ENCODE measurements around the gene MTHFD2L.

The MTHFD2L gene

DNA sequence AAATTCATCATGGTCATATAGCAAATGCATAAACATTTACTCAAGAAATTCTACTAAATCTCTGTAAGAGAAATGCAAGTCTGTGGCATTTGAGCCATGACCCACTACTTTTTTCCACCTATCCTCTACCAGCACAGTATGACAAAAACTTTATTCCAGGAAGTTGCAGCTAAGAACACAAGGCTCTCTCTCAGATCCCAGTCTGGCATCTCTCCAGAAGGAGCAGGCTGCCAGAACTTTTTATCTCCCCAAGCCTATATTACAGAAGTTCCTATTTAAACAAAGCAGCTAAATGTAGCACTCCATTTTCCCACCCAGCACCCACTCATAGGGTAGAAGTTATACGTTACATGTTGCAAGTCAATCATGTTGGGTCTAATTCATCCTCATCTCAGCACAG, 101.0 kb downstream of the MTHFD2L start:
- DNase-seq: no peak

DNA sequence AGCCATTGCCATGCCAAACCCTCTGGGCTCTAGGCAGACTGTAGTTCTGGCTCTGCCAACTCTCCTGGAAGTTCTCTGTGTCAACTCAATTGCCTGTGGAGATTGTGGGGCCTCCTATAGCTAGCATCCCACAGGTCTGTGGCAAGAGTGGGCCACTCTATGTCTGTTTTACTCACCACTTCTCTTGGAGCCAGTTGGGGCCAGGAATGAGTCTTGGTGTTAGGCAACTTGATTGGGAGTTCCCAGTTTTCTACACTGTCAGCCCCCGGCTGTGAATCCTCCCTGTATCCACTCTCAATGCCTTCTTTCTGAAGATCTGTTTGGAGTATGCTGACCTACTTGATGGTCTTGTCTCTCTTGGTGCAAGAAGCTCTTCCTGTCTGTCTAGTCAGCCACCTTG, 102.1 kb downstream of the MTHFD2L start:
- no peak for DNase-seq

GRCh38 chr4:74262522-74262921, 104.6 kb downstream of the MTHFD2L start:
- DNase-seq: no peak

DNA sequence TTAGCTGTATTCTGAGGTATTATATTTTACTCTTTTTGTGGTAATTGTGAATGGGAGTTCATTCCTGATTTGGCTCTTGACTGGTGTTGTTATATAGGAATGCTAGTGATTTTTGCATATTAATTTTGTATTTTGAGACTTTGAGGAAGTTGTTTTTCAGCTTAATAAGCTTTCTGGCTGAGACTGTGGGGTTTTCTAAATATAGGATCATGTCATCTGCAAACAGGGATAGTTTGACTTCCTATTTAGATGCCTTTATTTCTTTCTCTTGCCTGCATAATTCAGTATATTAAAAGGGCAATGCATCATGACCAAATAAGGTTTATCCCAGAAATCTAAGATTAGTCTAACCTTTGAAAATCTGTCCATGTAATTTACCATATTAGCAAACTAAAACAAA, 105.6 kb downstream of the MTHFD2L start:
- no peak for DNase-seq

GRCh38 chr4:74266081-74266480, 108.2 kb downstream of the MTHFD2L start:
- DNase-seq: no peak

- peak; percentile 11 for DNase-seq
Observed at GRCh38 chr4:74267998-74268606, 110.2 kb downstream of the MTHFD2L start.

DNA sequence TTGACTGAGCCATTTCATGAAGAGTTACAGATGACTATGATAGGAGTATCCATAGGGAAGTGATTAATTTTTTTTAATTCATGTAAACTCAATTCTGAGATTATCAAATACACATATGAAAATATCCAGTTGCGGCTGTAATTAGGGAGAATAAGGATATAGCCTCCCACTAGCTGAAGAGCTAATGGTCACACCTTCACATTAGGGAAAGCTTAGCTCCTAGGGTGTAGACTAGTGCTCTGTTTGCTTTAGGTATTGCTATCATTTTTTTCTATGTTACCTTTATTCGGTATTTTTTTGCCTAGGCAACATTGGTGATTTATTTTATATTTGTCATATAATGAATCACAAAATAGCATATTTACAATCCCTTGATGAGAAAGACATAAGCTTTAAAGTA, 110.7 kb downstream of the MTHFD2L start:
- DNase-seq: no peak

DNA sequence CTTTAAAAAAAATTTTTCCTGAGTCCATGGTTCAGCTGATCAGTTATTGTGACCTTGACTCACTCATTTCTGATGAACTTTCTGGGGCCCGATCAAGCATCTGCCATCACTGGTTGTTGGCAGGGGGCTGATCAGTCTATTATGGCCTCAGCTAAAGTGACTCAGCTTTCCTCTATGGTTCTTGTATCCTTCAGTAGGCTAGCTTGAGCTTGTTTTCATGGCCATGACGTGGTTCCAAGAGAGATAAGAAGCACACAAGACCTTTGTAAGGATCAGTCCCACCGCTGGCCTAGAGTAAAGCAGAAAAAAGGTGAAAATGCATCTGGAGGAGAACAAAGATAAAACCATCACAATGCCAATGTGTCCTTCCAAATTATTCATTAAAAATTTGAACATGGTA, 120.6 kb downstream of the MTHFD2L start:
- no peak for DNase-seq

GRCh38 chr4:74279716-74280115, 121.8 kb downstream of the MTHFD2L start:
- DNase-seq: no peak

GRCh38 chr4:74282926-74283325, 125.0 kb downstream of the MTHFD2L start:
- DNase-seq: no peak

DNA sequence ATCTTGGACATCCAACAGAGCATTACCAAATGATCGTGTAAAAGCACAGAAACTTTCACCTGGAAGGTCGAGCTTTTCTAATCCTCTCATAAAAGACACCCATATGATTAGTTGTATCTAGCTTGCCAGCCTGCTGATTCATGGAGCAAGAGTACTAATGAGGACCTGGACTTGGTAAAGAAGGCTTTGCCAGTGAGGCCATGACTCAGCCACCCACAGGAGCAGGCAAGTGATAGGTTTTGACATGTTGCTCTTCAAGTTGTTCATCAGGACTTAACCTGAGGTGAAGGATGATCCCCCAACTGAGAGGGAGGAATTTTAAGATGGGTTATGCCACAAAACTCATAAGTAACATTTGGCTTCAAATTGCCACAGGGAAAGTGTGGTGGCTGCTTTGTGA, 125.7 kb downstream of the MTHFD2L start:
- DNase-seq: no peak

GRCh38 chr4:74284053-74284452, 126.1 kb downstream of the MTHFD2L start:
- DNase-seq: no peak

- no peak for DNase-seq
Observed at GRCh38 chr4:74287164-74287563, 129.2 kb downstream of the MTHFD2L start.

GRCh38 chr4:74287791-74288190, 129.9 kb downstream of the MTHFD2L start:
- DNase-seq: no peak

- DNase-seq: no peak
Observed at GRCh38 chr4:74291471-74291870, 133.6 kb downstream of the MTHFD2L start.

DNA sequence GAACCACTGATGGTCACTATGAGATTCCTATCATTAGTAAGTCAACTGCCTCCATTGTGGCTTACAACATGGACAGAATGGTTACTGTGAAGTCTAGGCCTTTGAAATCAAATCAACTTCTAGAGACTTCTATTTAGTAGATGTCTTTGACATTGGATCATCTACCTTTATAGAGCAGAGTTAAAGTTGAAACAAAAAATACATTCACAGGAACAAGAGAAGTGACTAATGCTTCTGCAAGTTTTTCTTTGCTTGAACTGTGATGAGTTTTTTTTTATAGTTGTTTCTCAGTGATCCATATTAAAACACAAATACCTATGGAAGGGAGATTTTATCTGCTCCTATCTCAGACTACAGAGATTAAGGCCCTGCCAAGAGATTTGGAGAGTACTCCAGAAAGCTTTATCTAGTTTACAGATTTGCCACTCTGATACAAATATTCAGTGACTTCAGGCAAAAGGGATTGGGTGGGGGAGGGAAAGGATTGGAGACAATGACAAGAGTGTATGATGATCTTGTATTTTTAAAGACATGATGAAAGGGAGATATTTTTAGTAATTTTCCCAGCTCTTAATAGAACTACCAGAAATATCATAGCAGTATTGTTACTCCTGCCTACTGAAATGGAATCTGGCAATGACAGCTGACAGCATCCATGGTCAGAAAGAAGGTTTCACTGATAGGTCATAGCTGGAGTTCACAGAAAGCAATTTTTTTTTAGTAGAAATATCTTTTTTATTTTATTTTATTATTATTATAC, 134.4 kb downstream of the MTHFD2L start:
- DNase-seq: no peak

DNA sequence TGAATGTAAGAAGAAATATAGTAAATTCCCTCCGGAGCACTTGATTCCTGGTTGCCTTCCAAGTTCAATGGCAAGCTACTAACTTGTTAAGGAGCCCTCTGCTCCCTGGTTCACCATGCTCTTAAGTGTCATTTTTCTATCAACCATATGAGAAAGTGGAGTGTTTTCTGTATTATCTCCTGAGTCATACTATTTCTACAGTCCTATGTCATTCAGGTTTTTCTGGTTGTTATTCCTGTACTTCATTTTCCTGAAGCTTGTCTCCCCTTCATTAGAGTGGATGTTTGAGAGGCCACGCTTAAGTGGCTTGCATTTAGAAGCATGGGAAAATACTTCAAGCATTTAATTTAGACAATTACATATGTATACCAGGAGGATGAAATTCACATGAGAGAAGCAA, 135.6 kb downstream of the MTHFD2L start:
- no peak for DNase-seq

GRCh38 chr4:74294681-74295080, 136.8 kb downstream of the MTHFD2L start:
- DNase-seq: no peak

DNA sequence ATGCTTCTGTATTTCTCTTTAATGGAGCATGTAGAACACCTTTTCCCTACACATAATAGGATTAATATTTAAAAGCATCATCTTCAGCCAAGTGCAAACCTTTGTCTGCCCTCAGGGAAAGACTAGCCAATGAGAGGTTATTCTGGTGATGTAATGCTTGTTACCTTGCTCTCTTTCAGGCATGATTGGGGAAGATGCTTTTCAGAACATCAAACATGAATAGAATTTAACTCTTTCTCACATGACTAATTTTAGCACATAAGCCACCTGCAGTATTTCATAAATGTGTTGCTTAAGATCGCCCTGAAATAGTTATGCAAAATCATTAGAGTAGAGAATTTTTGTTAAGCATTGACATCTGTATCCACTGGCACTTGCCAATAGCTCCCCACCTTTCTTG, 139.6 kb downstream of the MTHFD2L start:
- no peak for DNase-seq

DNA sequence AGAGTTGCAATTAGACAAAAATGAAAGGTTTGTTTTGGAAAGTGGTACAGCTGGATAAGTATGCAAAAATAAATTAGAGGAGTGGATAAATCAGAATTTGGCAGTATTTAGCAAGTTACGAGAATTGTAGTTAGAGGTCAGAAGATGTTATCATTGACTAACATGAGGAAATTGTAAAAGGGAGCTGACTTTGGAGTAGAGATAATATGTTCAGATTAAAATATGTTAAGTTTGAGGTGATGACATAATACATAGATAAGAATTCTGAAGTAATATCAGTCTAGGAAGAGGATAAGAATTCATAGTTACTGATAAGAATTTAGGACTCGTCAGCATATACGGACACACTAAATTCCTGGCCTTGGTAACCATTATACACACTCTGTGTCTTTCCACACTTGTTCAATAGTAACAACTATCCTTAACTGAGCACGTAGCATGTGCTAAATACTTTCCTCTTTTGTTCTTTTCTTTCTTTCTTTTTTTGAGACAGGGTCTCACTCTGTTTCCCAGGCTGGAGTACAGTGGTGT, 146.2 kb downstream of the MTHFD2L start:
- DNase-seq: no peak

DNA sequence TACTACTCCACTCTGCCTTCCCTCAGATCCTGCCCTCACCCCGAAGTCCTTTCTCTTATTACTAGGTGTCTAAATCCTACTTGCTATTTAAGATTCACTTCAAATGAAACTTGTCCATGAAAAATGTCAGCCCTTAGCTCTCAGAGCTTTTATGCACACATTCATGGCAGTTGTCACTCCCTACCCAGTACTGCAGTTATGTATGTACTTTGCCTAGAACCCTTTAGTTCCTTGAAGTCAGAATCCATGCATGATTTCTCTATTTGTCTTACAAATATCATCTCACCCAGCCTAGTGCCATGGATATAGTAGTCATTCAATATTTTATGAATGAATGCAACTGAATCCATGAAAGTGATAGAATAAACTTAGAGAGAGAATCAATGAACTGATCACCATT, 147.1 kb downstream of the MTHFD2L start:
- no peak for DNase-seq

- no peak for DNase-seq
Observed at GRCh38 chr4:74307170-74307569, 149.3 kb downstream of the MTHFD2L start.

- no peak for DNase-seq
Observed at GRCh38 chr4:74308215-74308614, 150.3 kb downstream of the MTHFD2L start, which contains the start of gene EPGN. TSS of gene EPGN (plus strand) at chr4:74308470. CDS start at chr4:74308534, 64 bp downstream.

- DNase-seq: no peak
Observed at GRCh38 chr4:74309223-74309622, 151.3 kb downstream of the MTHFD2L start.
